IMR-90 (cell line): Measurements from ENCODE around the gene DUSP7. TPM values are rescaled to one million over a fixed set of nuclear protein-coding genes. Genes with fewer than 3 reads are reported as not detected.

Experiments used
- ATAC-seq: fragments of 200-7000 bp; cut with Tn5 transposase; 2 replicates; pipeline ENCODE4 v1.9.1; 2020; ENCODE audit warnings: low read depth, mild to moderate bottlenecking, moderate library complexity
- BruUV-seq: library from RNA; stranded (reverse); fragments of 400-500 nt; replicated peaks from 2 replicates; lab custom pipeline; 2021; lab: Mats Ljungman, UMichigan
- CTCF ChIA-PET: fragments of 300-600 bp; formaldehyde crosslinking; extraction: SDS; loops from one replicate; lab custom pipeline; 2021; ENCODE audit warnings: antibody characterized with exemption; lab: Yijun Ruan, JAX
- POLR2A ChIA-PET: fragments of 300-600 bp; sonication (Branson Sonifier 250); formaldehyde crosslinking; loops from one replicate; lab custom pipeline; 2022; ENCODE audit warnings: antibody characterized with exemption; ENCODE audit not compliant: unreplicated experiment; lab: Charles Lee
- DNase-seq: peaks from one replicate; pipeline ENCODE4 v3.0.0; 2013
- H2AFZ ChIP-seq: replicated peaks from 2 replicates; pipeline ENCODE3; 2013; ENCODE audit warnings: low read length, mild to moderate bottlenecking; ENCODE audit not compliant: poor library complexity
- H2AK5ac ChIP-seq: 2 replicates; pipeline ENCODE4 v1.6.1; 2013; ENCODE audit warnings: low read depth, low read length, inconsistent platforms
- H2AK9ac ChIP-seq: replicated peaks from 2 replicates; pipeline ENCODE3; 2013; ENCODE audit warnings: mild to moderate bottlenecking, low read depth, low read length, moderate library complexity; ENCODE audit not compliant: poor library complexity
- H2BK120ac ChIP-seq: 2 replicates; pipeline ENCODE4 v1.6.1; 2013; ENCODE audit warnings: low read depth, low read length, inconsistent platforms
- H2BK15ac ChIP-seq: 3 replicates; pipeline ENCODE4 v1.6.1; 2013; ENCODE audit warnings: low read depth, low read length, inconsistent platforms
- H2BK20ac ChIP-seq: 2 replicates; pipeline ENCODE4 v1.6.1; 2013; ENCODE audit warnings: low read depth, mild to moderate bottlenecking, inconsistent platforms, low read length, moderate library complexity
- H2BK5ac ChIP-seq: 2 replicates; pipeline ENCODE4 v1.6.1; 2013; ENCODE audit warnings: mild to moderate bottlenecking, low read depth, low read length, inconsistent platforms; ENCODE audit not compliant: poor library complexity, severe bottlenecking
- H3K14ac ChIP-seq: replicated peaks from 2 replicates; pipeline ENCODE4 v1.6.1; 2013; ENCODE audit warnings: low read depth, low read length, inconsistent platforms
- H3K18ac ChIP-seq: 2 replicates; pipeline ENCODE4 v1.6.1; 2013; ENCODE audit warnings: low read depth, low read length, control low read depth
- H3K23ac ChIP-seq: 2 replicates; pipeline ENCODE4 v1.6.1; 2013; ENCODE audit warnings: low read depth, low read length, inconsistent platforms
- H3K27ac ChIP-seq: 2 replicates; pipeline ENCODE4 v1.5.1; 2013; ENCODE audit warnings: mild to moderate bottlenecking, control low read depth, low read length; ENCODE audit not compliant: insufficient read depth
- H3K27me3 ChIP-seq: 2 replicates; pipeline ENCODE4 v1.6.1; 2013; ENCODE audit warnings: low read length; ENCODE audit not compliant: control insufficient read depth, insufficient read depth
- H3K36me3 ChIP-seq: 2 replicates; pipeline ENCODE4 v1.6.1; 2013; ENCODE audit warnings: low read length, mixed read lengths; ENCODE audit not compliant: control insufficient read depth, insufficient read depth
- H3K4ac ChIP-seq: 2 replicates; pipeline ENCODE4 v1.6.1; 2013; ENCODE audit warnings: low read depth, low read length, inconsistent platforms
- H3K4me1 ChIP-seq: 2 replicates; pipeline ENCODE4 v1.6.1; 2013; ENCODE audit warnings: low read length, mixed read lengths; ENCODE audit not compliant: control insufficient read depth, insufficient read depth
- H3K4me2 ChIP-seq: 2 replicates; pipeline ENCODE4 v1.6.1; 2013; ENCODE audit warnings: low read depth, mild to moderate bottlenecking, control low read depth, low read length, moderate library complexity
- H3K4me3 ChIP-seq: 2 replicates; pipeline ENCODE4 v1.5.1; 2013; ENCODE audit warnings: low read depth, mild to moderate bottlenecking, control low read depth, low read length, moderate library complexity; ENCODE audit not compliant: insufficient read depth
- H3K56ac ChIP-seq: 2 replicates; pipeline ENCODE4 v1.6.1; 2013; ENCODE audit warnings: low read length, inconsistent platforms; ENCODE audit not compliant: insufficient read depth; ENCODE audit errors: extremely low read depth
- H3K79me1 ChIP-seq, 2 experiments: 2 replicates each; pipeline ENCODE4 v1.6.1; 2013; ENCODE audit warnings: low read length in 2 of 2, inconsistent platforms in 1 of 2, low read depth in 1 of 2
- H3K9ac ChIP-seq: 2 replicates; pipeline ENCODE4 v1.6.1; 2013; ENCODE audit warnings: low read depth, low read length, control low read depth
- H3K9me1 ChIP-seq: 2 replicates; pipeline ENCODE4 v1.6.1; 2013; ENCODE audit warnings: low read length, inconsistent platforms; ENCODE audit not compliant: insufficient read depth
- H3K9me3 ChIP-seq: 2 replicates; pipeline ENCODE4 v1.6.1; 2013; ENCODE audit warnings: low read length; ENCODE audit not compliant: control insufficient read depth, insufficient read depth
- H4K20me1 ChIP-seq: 2 replicates; pipeline ENCODE4 v1.6.1; 2013; ENCODE audit warnings: low read length, inconsistent platforms; ENCODE audit not compliant: insufficient read depth
- H4K5ac ChIP-seq: 2 replicates; pipeline ENCODE4 v1.6.1; 2013; ENCODE audit warnings: mild to moderate bottlenecking, low read depth, low read length, control low read depth
- H4K8ac ChIP-seq, 2 experiments: 2 replicates each; pipeline ENCODE4 v1.6.1; 2013; ENCODE audit warnings: low read depth in 2 of 2, low read length in 2 of 2, control low read depth in 1 of 2, inconsistent platforms in 1 of 2
- H4K91ac ChIP-seq: 2 replicates; pipeline ENCODE4 v1.6.1; 2013; ENCODE audit warnings: low read depth, low read length, inconsistent platforms; ENCODE audit not compliant: insufficient read depth
- BHLHE40 ChIP-seq: fragments of 150-350 bp; IDR thresholded peaks from 2 replicates; pipeline ENCODE4 v1.6.1; 2016; ENCODE audit warnings: mild to moderate bottlenecking, low read depth, low read length
- CEBPB ChIP-seq: IDR thresholded peaks from 2 replicates; pipeline ENCODE4 v1.6.1; 2012; ENCODE audit warnings: low read depth, low read length, improper control_type of control experiment
- FOS ChIP-seq: fragments of 150-350 bp; IDR thresholded peaks from 2 replicates; pipeline ENCODE4 v1.6.1; 2016; ENCODE audit warnings: low read depth, low read length
- MAFK ChIP-seq: IDR thresholded peaks from 2 replicates; pipeline ENCODE4 v1.6.1; 2012; ENCODE audit warnings: low read depth, low read length, improper control_type of control experiment
- MAZ ChIP-seq: IDR thresholded peaks from 2 replicates; pipeline ENCODE4 v1.6.1; 2012; ENCODE audit warnings: low read depth, mild to moderate bottlenecking, low read length, improper control_type of control experiment, moderate library complexity, borderline replicate concordance
- NFE2L2 ChIP-seq: fragments of 150-350 bp; IDR thresholded peaks from 2 replicates; pipeline ENCODE4 v1.6.1; 2016; ENCODE audit warnings: low read depth, mild to moderate bottlenecking, low read length
- POLR2A ChIP-seq: IDR thresholded peaks from 2 replicates; pipeline ENCODE4 v1.6.1; 2012; ENCODE audit warnings: mild to moderate bottlenecking, low read depth, low read length
- RAD21 ChIP-seq: IDR thresholded peaks from 2 replicates; pipeline ENCODE4 v1.6.1; 2012; ENCODE audit warnings: low read length, improper control_type of control experiment
- RFX5 ChIP-seq: IDR thresholded peaks from 2 replicates; pipeline ENCODE4 v1.8.0; 2012; ENCODE audit warnings: low read depth, mild to moderate bottlenecking, low read length, moderate library complexity
- WGBS, 2 experiments: methylation state at CpG; one replicate each; pipeline versions ENCODE4 v1.1.5 to v1.1.7; 2013; ENCODE audit warnings: missing lambda C conversion rate in 2 of 2; ENCODE audit not compliant: insufficient read length in 1 of 2; ENCODE audit errors: extremely low coverage in 2 of 2; 5-methylcytosine and 5-hydroxymethylcytosine counted together
- dilution Hi-C: fragments of 300-500 bp; cut with HindIII; formaldehyde crosslinking; loops from one replicate; pipeline ENCODE4 v1.14.3; 2018; ENCODE audit warnings: low sequenced_read_pairs; ENCODE audit not compliant: unreplicated experiment
- in situ Hi-C: fragments of 300-500 bp; cut with MboI; formaldehyde crosslinking; loops from 3 replicates; pipeline ENCODE4 v1.14.3; 2019; ENCODE audit warnings: low sequenced_read_pairs, inconsistent platforms, mixed read lengths
- intact Hi-C: fragments of 100-400 bp; cut with micrococcal nuclease; formaldehyde crosslinking; loops from 2 replicates; pipeline ENCODE4 v1.10.0; 2022
- polyA plus RNA-seq, 3 experiments: library from polyadenylated mRNA; depleted of rRNA; stranded (reverse); fragments of >200 nt; gene quantifications; 2 replicates each; pipeline ENCODE4 v1.2.3, GENCODE V29; 2012; ENCODE audit warnings: low replicate concordance in 1 of 3
- total RNA-seq: library from RNA; depleted of rRNA; stranded (reverse); fragments of >200 nt; gene quantifications from 2 replicates; pipeline ENCODE4 v1.2.3, GENCODE V29; 2012
- TF ChIP-seq, protein P1 (sequence below): fragments of 150-350 bp; IDR thresholded peaks from 2 replicates; pipeline ENCODE4 v1.6.1; 2016; ENCODE audit warnings: low read depth, mild to moderate bottlenecking, low read length, moderate library complexity, borderline replicate concordance
- TF ChIP-seq, protein P2 (sequence below): fragments of 150-350 bp; IDR thresholded peaks from 2 replicates; pipeline ENCODE4 v1.6.1; 2017; ENCODE audit warnings: mild to moderate bottlenecking, antibody characterized with exemption, low read length, low read depth

DUSP7 gene
- total and polyA plus RNA-seq, 2 of the 4 experiments (the other 2 are of a cell fraction), result 9.3 to 24.0 TPM

DNA sequence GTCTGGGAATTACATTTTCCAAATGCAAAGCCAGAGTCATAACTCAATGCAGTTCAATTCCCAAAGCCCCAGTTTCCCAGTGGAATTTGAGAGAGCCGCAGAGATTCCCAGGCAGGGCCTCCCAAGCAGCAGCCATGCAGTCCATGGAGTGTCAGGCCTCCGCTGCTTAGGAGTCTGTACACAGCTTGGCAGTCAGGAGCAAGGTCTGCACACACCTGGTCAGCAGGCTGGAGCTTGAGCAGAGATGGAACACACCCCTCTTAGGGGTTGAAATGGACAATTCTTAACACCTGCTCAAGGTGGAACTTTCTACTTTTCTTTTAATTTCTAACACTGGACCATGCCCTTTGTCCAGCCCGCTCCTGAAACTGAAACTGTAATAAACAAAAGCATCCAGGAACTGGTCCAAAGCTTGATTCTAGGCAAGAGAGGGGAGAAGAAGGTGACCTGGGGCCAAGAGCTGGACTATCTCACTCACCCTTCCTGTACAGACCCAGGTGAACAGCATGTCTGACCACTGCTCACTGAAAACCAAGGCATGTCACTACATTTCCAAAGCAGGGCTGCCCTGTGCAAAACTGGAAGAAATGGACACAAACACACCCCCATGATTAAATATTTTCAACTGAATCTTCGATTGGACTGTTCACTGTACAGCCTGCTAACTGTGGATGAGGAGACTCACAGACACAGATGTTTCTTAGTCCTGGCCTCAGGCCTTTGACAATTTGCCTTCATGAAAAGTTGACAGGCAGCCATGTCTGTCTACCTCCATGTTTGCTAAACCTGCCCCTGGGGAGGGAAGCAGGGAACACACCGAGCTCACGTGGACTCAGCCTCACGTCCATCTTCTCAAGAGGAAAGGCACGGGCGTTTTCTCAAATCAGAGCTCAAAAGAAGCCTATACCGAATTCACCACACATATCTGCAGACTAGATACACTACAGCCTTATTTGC is 48.6 kb upstream of the DUSP7 start:
- TF ChIP-seq NFE2L2 (no peak), BHLHE40 (no peak), MAFK (no peak), MAZ (no peak), RFX5 (no peak), RAD21 (no peak), FOS (no peak), POLR2A (no peak), CEBPB (no peak)
- TF ChIP-seq, protein P1, sequence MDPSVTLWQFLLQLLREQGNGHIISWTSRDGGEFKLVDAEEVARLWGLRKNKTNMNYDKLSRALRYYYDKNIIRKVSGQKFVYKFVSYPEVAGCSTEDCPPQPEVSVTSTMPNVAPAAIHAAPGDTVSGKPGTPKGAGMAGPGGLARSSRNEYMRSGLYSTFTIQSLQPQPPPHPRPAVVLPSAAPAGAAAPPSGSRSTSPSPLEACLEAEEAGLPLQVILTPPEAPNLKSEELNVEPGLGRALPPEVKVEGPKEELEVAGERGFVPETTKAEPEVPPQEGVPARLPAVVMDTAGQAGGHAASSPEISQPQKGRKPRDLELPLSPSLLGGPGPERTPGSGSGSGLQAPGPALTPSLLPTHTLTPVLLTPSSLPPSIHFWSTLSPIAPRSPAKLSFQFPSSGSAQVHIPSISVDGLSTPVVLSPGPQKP, result no peak
- TF ChIP-seq, protein P2, sequence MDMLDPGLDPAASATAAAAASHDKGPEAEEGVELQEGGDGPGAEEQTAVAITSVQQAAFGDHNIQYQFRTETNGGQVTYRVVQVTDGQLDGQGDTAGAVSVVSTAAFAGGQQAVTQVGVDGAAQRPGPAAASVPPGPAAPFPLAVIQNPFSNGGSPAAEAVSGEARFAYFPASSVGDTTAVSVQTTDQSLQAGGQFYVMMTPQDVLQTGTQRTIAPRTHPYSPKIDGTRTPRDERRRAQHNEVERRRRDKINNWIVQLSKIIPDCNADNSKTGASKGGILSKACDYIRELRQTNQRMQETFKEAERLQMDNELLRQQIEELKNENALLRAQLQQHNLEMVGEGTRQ, result no peak
- no peak overlapping the region for H3K56ac ChIP-seq
- no TSS peak for BruUV-seq
- H2BK5ac ChIP-seq, result no peak overlapping the region
- no peak overlapping the region for H3K18ac ChIP-seq
- H3K9me1 ChIP-seq, result 0 out of 2 replicates have a peak, but pooled peaks cover 10% of the 10 kb centered on the region
- 100% methylated on average over 4 of the region's 10 CpGs; no CpG with 5 or more reads in 1 of the 2 experiments for WGBS, 2 experiments
- no peak overlapping the region for H3K23ac ChIP-seq
- no peak overlapping the region for H3K14ac ChIP-seq
- H3K4me1 ChIP-seq, result peaks cover 2% of the 10 kb centered on the region; the same call in 1 of the 2 replicates
- H3K4me2 ChIP-seq, result no peak overlapping the region
- ATAC-seq (no peak), DNase-seq (no peak)
- POLR2A ChIA-PET, result no interaction called here
- no peak overlapping the region for H4K5ac ChIP-seq
- no peak overlapping the region for H2BK15ac ChIP-seq
- no peak overlapping the region for H3K9ac ChIP-seq
- H2BK120ac ChIP-seq, result no peak overlapping the region
- H2AK5ac ChIP-seq, result no peak overlapping the region
- no peak overlapping the region for H2AK9ac ChIP-seq
- peaks cover 2% of the 10 kb centered on the region; the same call in 1 of the 2 replicates for H3K9me3 ChIP-seq
- H3K79me1 ChIP-seq, result peaks cover 0 to 4% of the 10 kb centered on the region in 2 experiments; a peak in 2 of 4 replicates
- H2BK20ac ChIP-seq, result no peak overlapping the region
- intact Hi-C loops, result no loop called here
- no peak overlapping the region for H3K4ac ChIP-seq
- CTCF ChIA-PET, result no interaction called here
- H3K36me3 ChIP-seq, result no peaks in the 10 kb centered on the region; the same call in none of the 2 replicates
- H3K4me3 ChIP-seq, result no peak overlapping the region
- no peaks in the 10 kb centered on the region for H3K27me3 ChIP-seq
- no peak overlapping the region for H4K91ac ChIP-seq
- in situ Hi-C loops, result no loop called here
- no peak overlapping the region for H3K27ac ChIP-seq
- H4K8ac ChIP-seq, result no peak overlapping the region
- H4K20me1 ChIP-seq, result no peaks in the 10 kb centered on the region
- H2AFZ ChIP-seq, result no peak overlapping the region
- dilution Hi-C loops, result no loop called here
